Suprapubic skin (tissue), 3 donors: Measurements from ENCODE around the gene CDC42EP2.

Source experiments
- EP300 ChIP-seq: sonication (generic); formaldehyde crosslinking; IDR thresholded peaks from one replicate; pipeline ENCODE4 v1.6.1; 2017; ENCODE audit warnings: antibody characterized with exemption
- POLR2A ChIP-seq, 2 donors: fragments of 450-650 bp; IDR thresholded peaks; one replicate each; pipeline ENCODE4 v1.6.1; 2017; ENCODE audit warnings: antibody characterized with exemption in 2 of 2, mild to moderate bottlenecking in 2 of 2, moderate library complexity in 2 of 2
- TF ChIP-seq, protein P1 (sequence below), 2 donors: fragments of 200-600 bp in 1 of 2; fragments of 450-650 bp in 1 of 2; sonication (generic) in 1 of 2; IDR thresholded peaks; one replicate each; pipeline ENCODE4 v1.5.1; 2016 to 2019; ENCODE audit warnings: antibody characterized with exemption in 2 of 2, mild to moderate bottlenecking in 1 of 2, moderate library complexity in 1 of 2

DNA sequence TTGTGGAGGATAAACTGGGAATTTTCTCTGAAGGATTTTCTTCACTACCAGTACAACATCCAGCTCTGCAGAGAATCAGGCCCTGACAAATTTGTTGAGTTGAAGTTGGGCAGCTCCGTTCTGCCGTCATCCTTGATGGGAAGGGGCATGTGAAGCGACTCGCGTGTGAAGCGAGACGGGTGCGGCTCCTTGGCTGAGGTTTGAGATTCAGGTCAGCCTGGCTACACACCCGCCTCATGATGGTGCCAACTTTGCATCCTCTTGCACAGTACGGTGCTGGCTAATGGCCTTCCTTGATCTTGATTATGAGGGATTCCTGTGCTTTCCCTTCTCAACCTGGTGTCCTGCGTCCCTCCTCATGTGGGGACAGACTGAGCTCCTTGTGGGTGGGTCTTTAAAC lies 19.7 kb upstream of the CDC42EP2 start:
- TF ChIP-seq POLR2A (IDR thresholded peaks at IDR 0.05) (no peak), EP300 (no peak)
- TF ChIP-seq, protein P1, sequence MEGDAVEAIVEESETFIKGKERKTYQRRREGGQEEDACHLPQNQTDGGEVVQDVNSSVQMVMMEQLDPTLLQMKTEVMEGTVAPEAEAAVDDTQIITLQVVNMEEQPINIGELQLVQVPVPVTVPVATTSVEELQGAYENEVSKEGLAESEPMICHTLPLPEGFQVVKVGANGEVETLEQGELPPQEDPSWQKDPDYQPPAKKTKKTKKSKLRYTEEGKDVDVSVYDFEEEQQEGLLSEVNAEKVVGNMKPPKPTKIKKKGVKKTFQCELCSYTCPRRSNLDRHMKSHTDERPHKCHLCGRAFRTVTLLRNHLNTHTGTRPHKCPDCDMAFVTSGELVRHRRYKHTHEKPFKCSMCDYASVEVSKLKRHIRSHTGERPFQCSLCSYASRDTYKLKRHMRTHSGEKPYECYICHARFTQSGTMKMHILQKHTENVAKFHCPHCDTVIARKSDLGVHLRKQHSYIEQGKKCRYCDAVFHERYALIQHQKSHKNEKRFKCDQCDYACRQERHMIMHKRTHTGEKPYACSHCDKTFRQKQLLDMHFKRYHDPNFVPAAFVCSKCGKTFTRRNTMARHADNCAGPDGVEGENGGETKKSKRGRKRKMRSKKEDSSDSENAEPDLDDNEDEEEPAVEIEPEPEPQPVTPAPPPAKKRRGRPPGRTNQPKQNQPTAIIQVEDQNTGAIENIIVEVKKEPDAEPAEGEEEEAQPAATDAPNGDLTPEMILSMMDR (IDR thresholded peaks at IDR 0.05), result no peak
